Transverse colon (tissue), 4 donors: ENCODE results near the gene MIEF1.

Source experiments
- CTCF ChIP-seq, 5 experiments: fragments of 200-600 bp in 3 of 5; fragments of 450-650 bp in 2 of 5; sonication (generic) in 3 of 5; IDR thresholded peaks; 1 replicate in 2 of 5; 2 replicates in 3 of 5; pipeline ENCODE4 v1.5.1; 2016 to 2017; ENCODE audit warnings: antibody characterized with exemption in 5 of 5, inconsistent platforms in 3 of 5, mild to moderate bottlenecking in 2 of 5, moderate library complexity in 1 of 5
- EP300 ChIP-seq: sonication (generic); formaldehyde crosslinking; IDR thresholded peaks from one replicate; pipeline ENCODE4 v1.6.1; 2017; ENCODE audit warnings: antibody characterized with exemption, low read depth
- POLR2A ChIP-seq: fragments of 450-650 bp; IDR thresholded peaks from one replicate; pipeline ENCODE4 v1.6.1; 2016; ENCODE audit warnings: antibody characterized with exemption, mild to moderate bottlenecking, moderate library complexity
- POLR2AphosphoS5 ChIP-seq, 3 donors: sonication (generic); formaldehyde crosslinking; IDR thresholded peaks; one replicate each; pipeline ENCODE4 v1.6.1; 2016; ENCODE audit warnings: antibody characterized with exemption in 3 of 3

- no peak for TF ChIP-seq CTCF (IDR thresholded peaks at IDR 0.05)
- no peak for TF ChIP-seq POLR2A
- TF ChIP-seq POLR2AphosphoS5 (IDR thresholded peaks at IDR 0.05) = no peak
- TF ChIP-seq EP300 = no peak
Observed at GRCh38 chr22:39453765-39454378, 48.2 kb upstream of the MIEF1 start.
